PC-3 (cell line): ENCODE data around the gene GLI3. TPM values are rescaled to one million over a fixed set of nuclear protein-coding genes. Genes with fewer than 3 reads are reported as not detected.
A peak's percentile ranks its signal among the peaks of the same experiment; 100 is the strongest.

Source experiments
- ATAC-seq: fragments of 200-7000 bp; cut with Tn5 transposase; 2 replicates; pipeline ENCODE4 v1.9.1; 2020; ENCODE audit warnings: mild to moderate bottlenecking, moderate library complexity
- BruUV-seq: library from RNA; stranded (reverse); fragments of 400-500 nt; replicated peaks from 2 replicates; lab custom pipeline; 2021; lab: Mats Ljungman, UMichigan
- CTCF ChIA-PET: fragments of 300-600 bp; sonication (Branson Sonifier 250); formaldehyde crosslinking; loops from one replicate; lab custom pipeline; 2022; ENCODE audit warnings: antibody characterized with exemption; lab: Charles Lee
- POLR2A ChIA-PET: fragments of 300-600 bp; sonication (Branson Sonifier 250); formaldehyde crosslinking; loops from one replicate; lab custom pipeline; 2022; ENCODE audit warnings: antibody characterized with exemption; ENCODE audit not compliant: unreplicated experiment; lab: Charles Lee
- DNase-seq: peaks from one replicate; pipeline ENCODE4 v3.0.0-alpha.2; 2015
- H2AFZ ChIP-seq: fragments of 300-600 bp; sonication (generic); 2 replicates; pipeline ENCODE4 v1.6.0; 2016; ENCODE audit warnings: antibody characterized with exemption, low read length
- H3F3A ChIP-seq: fragments of 300-600 bp; sonication (generic); one replicate; pipeline ENCODE4 v1.6.0; 2017; ENCODE audit warnings: antibody characterized with exemption, low read length, control low read depth, mild to moderate bottlenecking; ENCODE audit not compliant: unreplicated experiment
- H3K27ac ChIP-seq: fragments of 300-600 bp; sonication (generic); 2 replicates; pipeline ENCODE4 v1.5.1; 2016; ENCODE audit warnings: mild to moderate bottlenecking, low read length
- H3K27me3 ChIP-seq: fragments of 300-600 bp; sonication (generic); 2 replicates; pipeline ENCODE4 v1.6.1; 2016; ENCODE audit warnings: low read length, mixed read lengths
- H3K36me3 ChIP-seq: fragments of 300-600 bp; sonication (generic); 2 replicates; pipeline ENCODE4 v1.6.1; 2016; ENCODE audit warnings: low read depth, mixed run types, low read length, mixed read lengths
- H3K4me1 ChIP-seq: fragments of 300-600 bp; sonication (generic); 2 replicates; pipeline ENCODE4 v1.5.1; 2016; ENCODE audit warnings: low read length; ENCODE audit not compliant: insufficient read depth
- H3K4me2 ChIP-seq: fragments of 300-600 bp; sonication (generic); 2 replicates; pipeline ENCODE4 v1.6.0; 2016; ENCODE audit warnings: low read length
- H3K4me3 ChIP-seq: fragments of 300-600 bp; sonication (generic); 2 replicates; pipeline ENCODE4 v1.5.1; 2016; ENCODE audit warnings: mild to moderate bottlenecking, low read length, mixed read lengths
- H3K79me2 ChIP-seq: fragments of 300-600 bp; sonication (generic); 2 replicates; pipeline ENCODE4 v1.6.1; 2017; ENCODE audit warnings: low read length, mixed read lengths
- H3K9ac ChIP-seq: fragments of 300-600 bp; sonication (generic); 2 replicates; pipeline ENCODE4 v1.6.0; 2016; ENCODE audit warnings: mild to moderate bottlenecking, low read length
- H3K9me2 ChIP-seq: fragments of 300-600 bp; sonication (generic); replicated peaks from 2 replicates; pipeline ENCODE4 v1.6.1; 2016; ENCODE audit warnings: mixed run types, low read length, mixed read lengths
- H3K9me3 ChIP-seq: fragments of 300-600 bp; sonication (generic); 2 replicates; pipeline ENCODE4 v1.6.1; 2016; ENCODE audit warnings: low read length, mixed read lengths
- H4K20me1 ChIP-seq: fragments of 300-600 bp; sonication (generic); 2 replicates; pipeline ENCODE4 v1.6.1; 2016; ENCODE audit warnings: low read length, mixed read lengths
- EZH2 ChIP-seq: fragments of 300-600 bp; sonication (generic); IDR thresholded peaks from one replicate; pipeline ENCODE4 v1.6.1; 2017; ENCODE audit warnings: antibody characterized with exemption, mild to moderate bottlenecking, low read length; ENCODE audit not compliant: unreplicated experiment
- EZH2phosphoT487 ChIP-seq: fragments of 300-600 bp; sonication (generic); IDR thresholded peaks from 2 replicates; pipeline ENCODE4 v1.6.1; 2018; ENCODE audit warnings: mild to moderate bottlenecking, antibody characterized with exemption, low read length, borderline replicate concordance
- intact Hi-C: fragments of 100-400 bp; cut with micrococcal nuclease; formaldehyde crosslinking; loops from 2 replicates; pipeline ENCODE4 v1.9.0; 2023
- total RNA-seq: library from RNA; depleted of rRNA; stranded (reverse); fragments of >200 nt; gene quantifications from 2 replicates; pipeline ENCODE4 v1.2.3, GENCODE V29; 2014
- TF ChIP-seq, protein P1 (sequence below): fragments of 300-600 bp; sonication (generic); conservative IDR thresholded peaks from 2 replicates; pipeline ENCODE4 v1.5.1; 2017; ENCODE audit warnings: antibody characterized with exemption, low read depth, mild to moderate bottlenecking, low read length

Gene GLI3
- total RNA-seq, 1 experiment from 2014 or later: 3.5 TPM

DNA sequence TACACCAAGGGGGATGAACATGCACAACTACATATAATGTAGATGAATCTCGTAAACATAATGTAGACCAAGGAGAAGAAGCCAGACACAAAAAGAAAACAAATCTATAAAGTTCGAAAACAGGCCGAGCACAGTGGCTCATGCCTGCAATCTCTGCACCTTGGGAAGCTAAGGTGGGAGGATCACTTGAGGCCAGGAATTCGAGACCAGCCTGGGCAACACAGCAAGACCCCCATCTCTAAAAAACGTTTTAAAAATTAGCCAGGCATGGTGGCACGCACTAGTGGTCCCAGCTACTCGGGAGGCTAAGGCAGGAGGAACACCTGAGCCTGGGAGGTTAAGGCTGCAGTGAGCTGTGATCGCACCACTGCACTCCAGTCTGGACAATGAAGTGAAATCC lies 68.5 kb downstream of the GLI3 start:
- Histone ChIP-seq H3K4me2 (no peak overlapping the region), H3K36me3 (0 out of 2 replicates have a peak, but pooled peaks cover 6% of the 10 kb centered on the region), H2AFZ (no peak overlapping the region), H3K9ac (no peak overlapping the region), H3K79me2 (peaks cover 28% of the 10 kb centered on the region), H3K4me1 (peaks cover 43% of the 10 kb centered on the region), H3K9me3 (no peaks in the 10 kb centered on the region), H3F3A (no peaks in the 10 kb centered on the region), H3K27ac (no peak overlapping the region), H3K27me3 (no peaks in the 10 kb centered on the region), H3K9me2 (no peaks in the 10 kb centered on the region), H4K20me1 (no peaks in the 10 kb centered on the region), H3K4me3 (no peak overlapping the region)
- intact Hi-C loops: no loop called here
- TF ChIP-seq, protein P1, sequence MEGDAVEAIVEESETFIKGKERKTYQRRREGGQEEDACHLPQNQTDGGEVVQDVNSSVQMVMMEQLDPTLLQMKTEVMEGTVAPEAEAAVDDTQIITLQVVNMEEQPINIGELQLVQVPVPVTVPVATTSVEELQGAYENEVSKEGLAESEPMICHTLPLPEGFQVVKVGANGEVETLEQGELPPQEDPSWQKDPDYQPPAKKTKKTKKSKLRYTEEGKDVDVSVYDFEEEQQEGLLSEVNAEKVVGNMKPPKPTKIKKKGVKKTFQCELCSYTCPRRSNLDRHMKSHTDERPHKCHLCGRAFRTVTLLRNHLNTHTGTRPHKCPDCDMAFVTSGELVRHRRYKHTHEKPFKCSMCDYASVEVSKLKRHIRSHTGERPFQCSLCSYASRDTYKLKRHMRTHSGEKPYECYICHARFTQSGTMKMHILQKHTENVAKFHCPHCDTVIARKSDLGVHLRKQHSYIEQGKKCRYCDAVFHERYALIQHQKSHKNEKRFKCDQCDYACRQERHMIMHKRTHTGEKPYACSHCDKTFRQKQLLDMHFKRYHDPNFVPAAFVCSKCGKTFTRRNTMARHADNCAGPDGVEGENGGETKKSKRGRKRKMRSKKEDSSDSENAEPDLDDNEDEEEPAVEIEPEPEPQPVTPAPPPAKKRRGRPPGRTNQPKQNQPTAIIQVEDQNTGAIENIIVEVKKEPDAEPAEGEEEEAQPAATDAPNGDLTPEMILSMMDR: no peak
- TF ChIP-seq EZH2phosphoT487: no peak
- no peak for TF ChIP-seq EZH2
- ChIA-PET CTCF (no interaction called here), POLR2A (no interaction called here)
- no TSS peak for BruUV-seq
- DNase-seq (no peak), ATAC-seq (no peak)

DNA sequence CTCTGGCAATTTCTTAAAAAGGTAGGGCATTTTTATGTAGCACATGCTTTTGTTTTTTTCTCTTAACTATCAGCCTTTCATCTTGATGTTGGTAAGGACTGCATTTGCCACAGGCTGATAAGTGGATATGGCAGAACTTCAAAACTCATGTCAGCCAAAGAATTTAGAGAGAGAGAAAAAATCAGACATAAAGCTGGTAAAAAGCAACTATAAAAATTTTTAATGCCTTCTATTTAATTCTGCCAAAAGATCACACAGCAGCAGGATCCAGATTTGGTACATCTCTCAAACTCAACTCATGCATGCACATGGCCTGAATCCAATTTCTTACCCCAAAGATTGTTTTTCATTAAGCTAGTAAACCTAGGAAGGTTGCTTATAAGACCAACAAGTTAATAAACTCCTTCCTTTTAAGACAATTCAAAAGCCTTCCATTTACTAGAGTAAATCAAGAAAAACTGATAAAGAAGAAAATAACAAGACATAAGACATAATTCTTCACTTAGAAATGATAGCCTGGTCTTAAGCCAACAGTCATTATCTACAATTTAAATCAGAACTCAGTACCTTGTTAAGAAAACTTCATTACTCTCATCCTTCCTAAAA lies 69.3 kb downstream of the GLI3 start:
- DNase-seq (no peak), ATAC-seq (0 out of 2 replicates have a peak, but pooled peaks have one; percentile 5)
- no peak overlapping the region for H2AFZ ChIP-seq
- no peak overlapping the region for H3K9ac ChIP-seq
- ChIA-PET POLR2A (interaction anchor here (0.8 kb wide), 1 partner anchor 19 kb away, joined by 4 read pairs; no protein-coding TSS in a partner anchor), CTCF (no interaction called here)
- peaks cover 46% of the 10 kb centered on the region for H3K4me1 ChIP-seq
- H3K9me3 ChIP-seq: no peaks in the 10 kb centered on the region
- no peaks in the 10 kb centered on the region for H3K9me2 ChIP-seq
- H3K79me2 ChIP-seq: peaks cover 28% of the 10 kb centered on the region
- no peak for TF ChIP-seq EZH2
- TF ChIP-seq, protein P1: no peak
- no peak for TF ChIP-seq EZH2phosphoT487
- H3K4me3 ChIP-seq: no peak overlapping the region
- BruUV-seq: no TSS peak
- intact Hi-C loops: no loop called here
- peak overlapping the region; percentile 50 for H3K4me2 ChIP-seq
- H4K20me1 ChIP-seq: no peaks in the 10 kb centered on the region
- H3K27ac ChIP-seq: peak overlapping the region; percentile 42
- no peaks in the 10 kb centered on the region for H3F3A ChIP-seq
- 0 out of 2 replicates have a peak, but pooled peaks cover 6% of the 10 kb centered on the region for H3K36me3 ChIP-seq
- H3K27me3 ChIP-seq: no peaks in the 10 kb centered on the region

- Histone ChIP-seq H3K9ac (no peak overlapping the region), H2AFZ (no peak overlapping the region), H3K79me2 (peaks cover 28% of the 10 kb centered on the region), H3F3A (no peaks in the 10 kb centered on the region), H3K27me3 (no peaks in the 10 kb centered on the region), H3K9me3 (no peaks in the 10 kb centered on the region), H3K9me2 (no peaks in the 10 kb centered on the region), H3K4me3 (no peak overlapping the region), H3K27ac (peak overlapping the region; percentile 42), H3K4me2 (peak overlapping the region; percentile 50), H3K4me1 (peaks cover 52% of the 10 kb centered on the region), H4K20me1 (no peaks in the 10 kb centered on the region), H3K36me3 (0 out of 2 replicates have a peak, but pooled peaks cover 3% of the 10 kb centered on the region)
- intact Hi-C loops: no loop called here
- ATAC-seq (peak; percentile 38), DNase-seq (peak; percentile 67)
- CTCF ChIA-PET: no interaction called here
- no TSS peak for BruUV-seq
- POLR2A ChIA-PET: interaction anchor here (0.8 kb wide), 1 partner anchor 20 kb away, joined by 4 read pairs; no protein-coding TSS in a partner anchor
- TF ChIP-seq EZH2: no peak
- TF ChIP-seq EZH2phosphoT487: no peak
- TF ChIP-seq, protein P1: no peak
Observed at GRCh38 chr7:42167206-42167605, 69.8 kb downstream of the GLI3 start.
